ENCODE data around the gene TM9SF3.

DNA sequence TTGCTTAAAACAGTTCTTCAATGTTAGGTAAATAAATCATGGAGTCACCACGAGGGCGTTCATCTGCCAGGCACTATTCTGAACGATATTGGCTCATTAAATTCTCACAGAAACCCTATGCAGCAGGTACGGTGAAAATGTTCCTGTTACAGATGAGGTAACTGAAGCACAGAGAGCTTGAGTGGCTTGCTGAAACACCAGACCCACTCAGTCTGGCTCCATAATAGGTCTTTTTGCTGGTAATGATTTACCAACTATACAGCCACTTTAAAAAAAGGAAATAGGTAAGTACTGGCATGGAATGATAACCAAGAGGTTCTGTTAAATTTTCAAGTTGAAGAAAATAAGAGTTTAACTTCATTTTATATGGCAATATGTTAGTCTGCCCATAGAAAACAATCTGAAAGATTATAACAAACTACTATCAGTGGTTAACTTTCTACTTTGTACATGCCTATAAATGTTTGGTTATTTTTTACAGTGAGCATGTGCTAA, 1.3 kb upstream of the TM9SF3 start:
- TF ChIP-seq CTCF (conservative IDR thresholded peaks at IDR 0.05) (no peak), EZH2 (IDR thresholded peaks at IDR 0.05; ENCODE audit: low read depth) (no peak)
